Measurements from ENCODE around the gene UNC5B. TPM values are rescaled to one million over a fixed set of nuclear protein-coding genes. Genes with fewer than 3 reads are reported as not detected.

UNC5B gene
- total RNA-seq, 1 experiment from 2014 or later = 22.0 TPM

DNA sequence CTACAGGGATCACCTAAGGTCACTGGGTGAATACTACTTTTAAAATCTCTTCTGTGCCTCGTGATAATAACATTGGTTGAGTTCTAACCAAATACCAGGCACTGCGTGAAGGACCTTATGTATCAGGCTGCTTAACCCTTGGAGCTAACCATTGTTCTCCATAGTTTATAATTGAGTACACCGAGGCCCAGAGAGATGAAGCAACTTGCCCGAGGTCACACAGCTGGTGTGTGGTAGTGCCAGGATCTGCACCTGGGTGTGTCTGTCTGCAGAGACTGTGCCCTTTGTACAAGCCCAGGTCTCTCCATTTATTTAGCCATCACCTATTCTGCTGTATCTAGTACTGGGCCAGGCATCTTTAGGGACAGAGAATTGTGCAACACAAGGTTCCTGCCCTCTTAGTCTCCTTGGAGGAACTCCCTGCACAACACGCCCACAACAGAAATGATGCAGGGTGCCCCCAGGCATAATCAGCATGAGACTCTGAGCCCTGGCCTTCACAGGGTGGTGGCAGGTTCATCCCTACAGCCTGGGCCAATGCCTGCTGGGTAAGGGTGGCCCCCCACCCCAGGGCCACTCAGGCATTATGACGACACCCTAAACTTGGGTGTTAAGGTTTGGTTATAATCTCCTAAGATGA is 31.5 kb downstream of the UNC5B start:
- H3K4me1 ChIP-seq (ENCODE audit: control insufficient read depth in 1 of 2, insufficient read depth in 2 of 2, low read length in 2 of 2) = peaks cover 46 to 60% of the 10 kb centered on the region in 2 experiments
- no peak for ATAC-seq

More for the DNA sequence above, 31.5 kb downstream of the UNC5B start:
- 0 out of 2 replicates have a peak overlapping the region, but pooled peaks have one; percentile 12 for H3K4me2 ChIP-seq (ENCODE audit: low read length)
- no peaks in the 10 kb centered on the region for H3K36me3 ChIP-seq (ENCODE audit: control insufficient read depth in 1 of 2, insufficient read depth in 2 of 2, low read length in 2 of 2)
- no peaks in the 10 kb centered on the region for H3K9me2 ChIP-seq (ENCODE audit: insufficient read depth)
- H3K9me3 ChIP-seq (ENCODE audit: control insufficient read depth in 1 of 2, insufficient read depth in 1 of 2, low read depth in 1 of 2, low read length in 2 of 2) = no peaks in the 10 kb centered on the region
- H3K9ac ChIP-seq (ENCODE audit: low read length) = no peak overlapping the region
- no peak overlapping the region for H2AFZ ChIP-seq (ENCODE audit: low read depth, low read length, poor library complexity, severe bottlenecking)
- H3K4me3 ChIP-seq (replicated peaks in 1 of 2; ENCODE audit: low read depth in 1 of 2, low read length in 2 of 2) = no peak overlapping the region
- BruUV-seq (replicated peaks) = no TSS peak
- H3K79me2 ChIP-seq (ENCODE audit: insufficient read depth, low read length) = no peaks in the 10 kb centered on the region
- DNase-seq (ENCODE audit: low read depth, low spot score) = no peak
- ChIA-PET CTCF (no interaction called here), POLR2A (no interaction called here), RAD21 (ENCODE audit: low non-redundant PET in 1 of 2, low total read pairs in 2 of 2, uncharacterized antibody in 2 of 2, unreplicated experiment in 2 of 2) (interaction anchor here in 1 of 2 experiments (0.6 kb wide), 1 partner anchor 396 kb away, joined by 3 read pairs; no protein-coding TSS in a partner anchor)
- no peaks in the 10 kb centered on the region for H4K20me1 ChIP-seq (ENCODE audit: insufficient read depth)
- TF ChIP-seq ZFX (IDR thresholded peaks at IDR 0.05) = no peak
- TF ChIP-seq EGR1 (IDR thresholded peaks at IDR 0.05; ENCODE audit: low read depth) = no peak
- no peak for TF ChIP-seq EZH2 (IDR thresholded peaks at IDR 0.05)
- TF ChIP-seq CBX3 (IDR thresholded peaks at IDR 0.05; ENCODE audit: low read depth) = no peak
- TF ChIP-seq, protein P1, sequence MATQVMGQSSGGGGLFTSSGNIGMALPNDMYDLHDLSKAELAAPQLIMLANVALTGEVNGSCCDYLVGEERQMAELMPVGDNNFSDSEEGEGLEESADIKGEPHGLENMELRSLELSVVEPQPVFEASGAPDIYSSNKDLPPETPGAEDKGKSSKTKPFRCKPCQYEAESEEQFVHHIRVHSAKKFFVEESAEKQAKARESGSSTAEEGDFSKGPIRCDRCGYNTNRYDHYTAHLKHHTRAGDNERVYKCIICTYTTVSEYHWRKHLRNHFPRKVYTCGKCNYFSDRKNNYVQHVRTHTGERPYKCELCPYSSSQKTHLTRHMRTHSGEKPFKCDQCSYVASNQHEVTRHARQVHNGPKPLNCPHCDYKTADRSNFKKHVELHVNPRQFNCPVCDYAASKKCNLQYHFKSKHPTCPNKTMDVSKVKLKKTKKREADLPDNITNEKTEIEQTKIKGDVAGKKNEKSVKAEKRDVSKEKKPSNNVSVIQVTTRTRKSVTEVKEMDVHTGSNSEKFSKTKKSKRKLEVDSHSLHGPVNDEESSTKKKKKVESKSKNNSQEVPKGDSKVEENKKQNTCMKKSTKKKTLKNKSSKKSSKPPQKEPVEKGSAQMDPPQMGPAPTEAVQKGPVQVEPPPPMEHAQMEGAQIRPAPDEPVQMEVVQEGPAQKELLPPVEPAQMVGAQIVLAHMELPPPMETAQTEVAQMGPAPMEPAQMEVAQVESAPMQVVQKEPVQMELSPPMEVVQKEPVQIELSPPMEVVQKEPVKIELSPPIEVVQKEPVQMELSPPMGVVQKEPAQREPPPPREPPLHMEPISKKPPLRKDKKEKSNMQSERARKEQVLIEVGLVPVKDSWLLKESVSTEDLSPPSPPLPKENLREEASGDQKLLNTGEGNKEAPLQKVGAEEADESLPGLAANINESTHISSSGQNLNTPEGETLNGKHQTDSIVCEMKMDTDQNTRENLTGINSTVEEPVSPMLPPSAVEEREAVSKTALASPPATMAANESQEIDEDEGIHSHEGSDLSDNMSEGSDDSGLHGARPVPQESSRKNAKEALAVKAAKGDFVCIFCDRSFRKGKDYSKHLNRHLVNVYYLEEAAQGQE (IDR thresholded peaks at IDR 0.05; ENCODE audit: low read depth) = no peak
- TF ChIP-seq, protein P2, sequence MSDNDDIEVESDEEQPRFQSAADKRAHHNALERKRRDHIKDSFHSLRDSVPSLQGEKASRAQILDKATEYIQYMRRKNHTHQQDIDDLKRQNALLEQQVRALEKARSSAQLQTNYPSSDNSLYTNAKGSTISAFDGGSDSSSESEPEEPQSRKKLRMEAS (IDR thresholded peaks at IDR 0.05) = no peak
- TF ChIP-seq RAD21 (IDR thresholded peaks at IDR 0.05; ENCODE audit: low read depth) = no peak
- TF ChIP-seq FOSL1 (IDR thresholded peaks at IDR 0.05; ENCODE audit: low read depth) = no peak
- no peak for TF ChIP-seq ZNF274 (IDR thresholded peaks at IDR 0.05; ENCODE audit: low read depth, low read length)
- no peaks in the 10 kb centered on the region for H3K27me3 ChIP-seq (ENCODE audit: insufficient read depth, low read length)
- no peak overlapping the region for H3K27ac ChIP-seq (ENCODE audit: low read depth, low read length)
- intact Hi-C loops (cut with micrococcal nuclease) = no loop called here

Data from HCT116 (cell line).